GM19455 (cell line): ENCODE measurements around the gene MGRN1.

Experiments used
- ATAC-seq: cut with Tn5 transposase; IDR thresholded peaks from one replicate; pipeline ENCODE4 v1.9.1; 2021; ENCODE audit not compliant: unreplicated experiment

MGRN1 gene

DNA sequence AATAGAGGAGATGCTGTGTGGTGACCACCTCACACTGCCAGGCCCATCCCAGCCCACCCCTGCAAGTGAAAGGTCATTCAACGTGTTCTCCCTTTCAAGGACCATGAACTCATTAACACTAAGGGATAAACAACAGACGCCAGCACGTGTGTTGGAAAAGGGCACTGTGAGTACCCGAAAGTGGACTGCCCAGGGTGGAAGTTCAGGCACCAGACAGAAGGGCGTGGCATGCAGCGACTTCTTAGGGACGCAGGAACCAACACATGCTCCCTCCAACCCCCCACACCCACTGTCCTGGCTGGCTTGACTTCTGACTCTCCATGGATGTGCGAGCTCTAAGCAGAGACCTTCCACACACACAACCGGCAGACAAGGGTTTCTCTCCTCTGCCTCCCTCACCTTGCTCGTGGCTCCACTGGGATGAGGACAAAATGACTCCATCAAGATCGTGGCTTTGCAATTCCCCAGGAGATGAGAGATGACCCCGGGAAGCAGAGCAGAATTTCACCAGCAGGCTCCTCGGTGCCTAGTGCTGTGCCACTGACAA is 20.9 kb upstream of the MGRN1 start:
- no peak for ATAC-seq

DNA sequence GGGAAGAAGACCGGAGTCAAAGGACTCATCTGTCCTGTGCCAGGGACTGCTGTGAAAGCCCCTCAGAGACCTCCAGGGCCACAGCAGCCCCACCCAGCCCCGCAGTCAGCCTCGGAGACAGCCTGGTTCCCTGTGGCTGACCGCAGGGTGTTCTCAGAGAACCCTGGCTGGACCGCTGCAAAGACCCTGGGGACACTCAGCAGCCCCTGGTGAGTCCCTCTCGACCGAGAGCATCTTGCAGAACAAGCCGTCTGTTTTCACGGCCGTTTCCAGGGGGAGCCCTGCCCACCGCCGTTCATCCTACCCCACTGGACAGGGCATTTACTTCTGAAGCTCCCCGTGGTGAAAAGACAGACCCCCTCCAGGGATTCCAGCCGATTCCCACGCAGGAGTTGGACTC is 20.2 kb upstream of the MGRN1 start:
- no peak for ATAC-seq

GRCh38 chr16:4606354-4606753 is 18.3 kb upstream of the MGRN1 start:
- ATAC-seq, result no peak

GRCh38 chr16:4607841-4608703 is 16.6 kb upstream of the MGRN1 start:
- ATAC-seq, result no peak

- ATAC-seq, result no peak
Observed at GRCh38 chr16:4608704-4608980, 16.0 kb upstream of the MGRN1 start.

DNA sequence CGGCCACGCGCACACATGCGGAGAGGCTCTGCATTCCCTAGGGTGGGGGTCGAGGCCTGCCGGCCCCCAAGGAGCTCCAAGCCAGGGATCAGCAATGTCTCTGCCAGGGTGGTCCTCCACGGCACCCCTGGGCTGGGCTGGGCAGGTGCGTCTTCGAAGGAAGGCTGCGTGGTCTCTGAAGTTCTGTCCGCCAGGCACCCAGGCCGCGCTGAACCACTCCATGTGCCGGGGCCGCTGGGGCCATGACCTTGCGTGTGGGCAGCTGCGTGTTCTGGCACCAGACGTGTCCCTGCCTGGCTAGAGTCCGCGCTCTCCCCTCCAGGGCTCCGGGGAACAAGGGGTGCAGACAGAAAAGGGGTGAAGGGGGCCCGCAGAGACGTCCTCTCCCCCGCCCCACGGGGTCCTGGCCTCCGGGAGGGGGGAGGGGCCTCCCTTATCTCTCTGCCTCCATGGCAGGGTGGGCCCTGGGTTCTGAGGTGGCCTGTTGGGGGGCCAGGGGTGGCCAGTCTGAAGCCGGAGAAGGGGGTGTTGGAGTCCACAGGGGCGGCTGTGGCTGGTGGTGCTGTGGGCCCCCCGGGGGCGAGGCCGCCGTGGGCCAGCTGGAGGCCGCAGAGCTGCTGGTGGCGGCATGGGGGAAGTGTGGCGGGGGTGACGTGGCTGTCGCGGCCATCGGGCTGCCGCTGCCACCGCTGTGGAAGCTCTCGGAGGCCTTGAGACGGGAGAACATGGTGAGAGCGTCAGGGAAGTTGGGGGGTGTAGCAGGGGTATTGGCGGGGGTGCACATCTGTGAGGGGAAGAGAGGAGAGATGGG is 15.2 kb upstream of the MGRN1 start:
- no peak for ATAC-seq

GRCh38 chr16:4610011-4611005 is 14.3 kb upstream of the MGRN1 start:
- no peak for ATAC-seq

DNA sequence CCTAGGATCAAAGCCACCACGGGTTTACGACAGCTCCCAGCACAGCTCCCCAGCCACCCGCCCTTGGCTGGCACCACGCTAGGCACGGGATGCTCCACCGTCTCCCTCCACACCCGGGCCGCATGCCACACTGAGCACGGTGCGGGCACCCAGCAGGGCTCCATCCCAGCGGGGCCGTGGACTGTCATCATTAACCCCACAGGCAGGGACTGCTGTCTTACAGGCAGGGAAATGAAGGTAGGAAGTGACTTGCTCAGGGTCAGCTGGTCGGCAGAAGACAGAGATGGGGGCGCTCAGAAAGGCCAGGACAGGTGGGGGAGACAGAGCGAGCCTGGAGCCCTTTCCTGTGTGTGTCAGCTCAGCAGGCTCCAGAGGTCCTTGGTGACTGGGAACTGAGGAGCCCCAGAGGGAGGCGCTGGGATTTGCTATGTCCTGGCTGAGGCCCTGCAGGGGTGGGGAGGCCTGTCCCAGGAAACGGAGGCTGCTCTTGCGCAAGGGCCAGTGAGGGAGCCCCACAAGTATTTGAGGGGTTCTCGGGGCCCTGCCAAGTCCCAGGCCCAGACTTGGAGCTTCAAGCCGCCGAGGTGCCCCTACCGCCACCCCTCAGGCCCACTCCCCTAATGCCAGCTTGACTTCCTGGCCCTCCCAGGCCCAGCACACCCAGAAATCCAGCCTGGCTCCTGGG is 13.1 kb upstream of the MGRN1 start:
- ATAC-seq, result no peak

- no peak for ATAC-seq
Observed at GRCh38 chr16:4612474-4612931, 12.1 kb upstream of the MGRN1 start.

- no peak for ATAC-seq
Observed at GRCh38 chr16:4612977-4613635, 11.5 kb upstream of the MGRN1 start.

- no peak for ATAC-seq
Observed at GRCh38 chr16:4613636-4614570, 10.7 kb upstream of the MGRN1 start.

DNA sequence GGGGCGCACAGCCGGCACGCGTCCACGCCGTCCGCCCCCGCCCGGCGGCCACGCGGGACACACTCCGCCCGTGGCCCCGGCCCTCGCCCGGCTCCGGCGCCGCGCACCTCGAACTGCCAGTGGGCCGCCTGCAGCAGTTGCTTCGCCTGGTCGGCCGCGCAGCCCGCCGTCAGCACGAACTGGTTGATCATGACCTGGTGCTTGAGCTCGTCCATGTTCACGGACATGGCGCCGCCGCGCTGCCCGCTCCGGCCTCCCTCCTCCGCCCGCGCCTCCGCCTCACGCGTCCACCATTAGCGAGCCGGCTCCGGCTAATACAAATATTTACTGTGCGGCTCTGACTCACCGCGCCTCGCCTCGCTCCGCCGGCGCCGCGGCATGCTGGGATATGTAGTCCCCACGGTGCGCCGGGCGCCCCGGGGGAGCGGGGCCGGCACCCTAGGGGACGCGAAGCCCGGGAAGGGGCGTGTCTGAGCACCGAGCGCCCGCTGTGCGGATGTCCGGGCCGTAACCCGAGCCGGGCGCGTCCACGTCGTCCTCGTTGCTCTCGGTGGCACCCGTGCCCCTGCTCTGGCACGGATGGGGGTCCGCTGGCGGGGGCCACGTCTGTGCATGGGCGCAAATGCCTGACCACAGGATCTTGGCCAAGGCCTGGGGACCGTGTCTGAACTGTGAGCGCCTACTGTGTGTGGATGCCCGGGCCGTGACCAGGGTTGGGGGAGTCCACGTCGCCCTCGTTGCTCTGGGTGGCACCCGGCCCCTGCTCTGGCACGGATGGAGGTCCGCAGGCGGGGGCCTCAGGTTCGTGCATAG is 9.8 kb upstream of the MGRN1 start, which contains the start of gene UBALD1:
TSS of gene UBALD1 (minus strand) at position 318 of the 813 bp plus-strand sequence. CDS start at position 227, 91 bp downstream.
- ATAC-seq, result peak; percentile 62

DNA sequence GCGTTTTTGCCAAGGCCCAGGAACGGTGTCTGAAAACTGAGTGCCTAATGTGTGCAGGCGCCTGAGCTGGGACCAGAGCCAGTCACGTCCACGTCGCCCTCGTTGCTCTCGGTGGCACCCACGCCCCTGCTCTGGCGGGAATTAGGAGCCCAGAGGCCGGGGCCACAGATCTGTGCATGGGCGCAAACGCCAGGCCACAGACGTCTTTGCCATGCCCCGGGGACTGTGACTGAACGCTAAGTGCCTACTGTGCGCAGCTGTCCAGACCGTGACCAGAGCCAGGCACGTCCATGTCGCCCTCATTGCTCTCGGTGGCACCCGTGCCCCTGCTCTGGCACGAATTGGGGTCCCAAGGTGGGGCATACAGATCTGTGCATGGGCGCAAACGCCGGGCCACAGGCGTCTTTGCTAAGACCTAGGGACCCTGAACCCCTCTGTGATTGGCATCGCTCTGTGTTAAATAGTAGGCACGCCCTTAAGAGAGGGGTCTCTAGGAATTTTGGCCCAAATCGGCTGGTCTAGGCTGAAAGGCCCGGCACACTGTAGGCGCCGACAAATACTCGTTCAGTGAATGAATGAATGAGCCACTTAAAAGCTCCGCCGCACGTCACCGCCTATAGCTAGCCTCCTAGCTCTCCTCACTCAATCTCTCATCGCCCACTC is 9.1 kb upstream of the MGRN1 start:
- peak; percentile 0 for ATAC-seq

DNA sequence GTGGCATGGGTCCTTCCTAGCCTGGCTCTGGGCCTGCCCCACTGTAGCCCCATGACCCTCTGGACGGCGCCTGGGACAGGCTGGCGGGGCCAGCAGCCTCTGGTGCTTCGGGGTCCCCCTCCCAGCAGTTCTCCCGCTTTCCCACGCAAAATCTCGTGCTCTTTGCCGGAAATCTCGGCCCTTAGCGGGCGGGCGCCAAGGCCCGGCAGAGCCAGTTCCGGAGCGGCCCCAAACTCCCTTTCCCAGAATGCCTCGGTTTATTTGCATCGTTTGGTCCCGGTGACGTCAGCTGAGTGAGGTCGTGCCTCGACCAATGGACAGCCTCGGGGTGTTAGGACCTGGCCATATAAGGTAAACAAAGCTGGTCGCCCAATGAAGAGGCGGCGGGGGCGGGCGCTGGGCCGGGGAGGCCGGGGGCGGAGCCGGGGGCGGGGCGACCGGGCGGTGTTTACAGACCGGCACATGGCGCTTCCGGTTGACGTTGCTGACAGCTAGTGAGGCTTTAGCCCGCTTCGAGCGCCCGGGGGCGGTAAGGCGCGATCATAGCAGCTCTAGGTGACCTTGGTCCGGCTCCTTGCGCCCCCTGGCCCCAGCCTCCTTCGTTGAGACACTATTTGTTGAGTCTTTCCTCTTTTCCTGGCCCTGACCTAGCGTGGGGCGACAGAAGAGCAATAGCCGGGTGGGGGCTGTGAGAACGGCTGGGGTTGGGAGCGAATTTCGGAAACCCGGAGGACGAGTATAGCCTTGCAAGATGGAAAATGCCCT is 8.4 kb upstream of the MGRN1 start:
- ATAC-seq, result peak; percentile 72

DNA sequence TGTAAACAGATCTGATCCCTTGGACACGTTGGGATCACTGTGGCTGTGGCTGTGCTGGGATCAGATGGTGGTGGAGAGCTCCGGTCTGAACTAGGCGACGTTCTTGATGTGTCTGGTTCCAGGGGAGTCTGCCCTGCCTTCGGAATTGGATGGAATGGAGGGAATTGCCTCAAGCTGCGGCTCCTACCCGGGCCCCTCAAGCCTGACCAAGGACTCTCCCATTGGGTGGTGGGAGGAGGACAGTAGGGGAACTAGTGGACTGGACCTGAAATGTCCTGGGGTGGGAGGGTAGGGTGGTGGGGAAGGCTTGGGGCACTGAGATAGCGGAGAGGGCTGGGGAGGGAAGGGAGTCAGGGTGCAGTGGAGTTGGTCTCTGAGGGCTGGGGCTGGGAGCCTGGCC is 6.7 kb upstream of the MGRN1 start:
- no peak for ATAC-seq

DNA sequence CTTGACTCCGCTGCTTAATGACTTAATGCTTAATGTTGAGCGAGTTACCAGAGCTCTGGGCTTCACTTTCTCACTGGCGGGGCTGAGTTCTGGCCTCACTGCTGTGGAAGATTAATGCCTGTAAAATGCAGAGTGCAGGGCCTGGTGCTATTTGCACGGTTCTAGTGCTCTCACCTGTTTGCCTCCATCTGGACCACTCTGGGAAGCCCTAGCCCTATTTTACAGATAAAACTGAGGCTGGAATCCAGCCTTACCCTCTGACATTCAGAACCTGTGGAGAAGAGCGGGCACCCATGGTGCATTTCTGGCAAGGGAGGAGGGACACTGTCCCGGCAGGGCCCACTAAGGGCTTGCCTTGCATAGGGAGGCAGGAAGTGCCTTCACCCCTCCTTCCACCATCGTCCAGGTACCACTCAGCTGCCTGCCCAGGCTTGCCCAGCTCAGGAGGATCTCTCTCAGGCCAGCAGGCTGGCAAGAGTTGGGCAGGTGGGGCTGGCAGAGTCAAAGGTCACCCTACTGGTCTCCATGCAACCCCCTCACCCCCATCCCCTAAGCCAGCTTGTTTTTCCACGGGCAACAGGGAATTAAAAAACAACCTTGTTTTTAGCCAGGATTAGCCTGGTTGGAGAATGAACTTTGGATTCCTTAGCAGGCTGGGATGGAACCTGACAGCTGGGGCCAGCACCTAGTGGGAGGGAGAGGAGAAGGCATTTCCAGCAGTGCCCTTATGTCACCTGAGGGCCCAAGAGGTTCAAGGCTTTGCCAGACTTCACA is 5.8 kb upstream of the MGRN1 start:
- no peak for ATAC-seq
